HT-29 (cell line): ENCODE results near the gene PCP4. TPM values are rescaled to one million over a fixed set of nuclear protein-coding genes. Genes with fewer than 3 reads are reported as not detected.

ENCODE experiments used
- DNase-seq: peaks from one replicate; pipeline ENCODE4 v3.0.0-alpha.2; 2015; ENCODE audit warnings: low spot score
- total RNA-seq: library from RNA; depleted of rRNA; stranded (reverse); fragments of >200 nt; shearing (Covaris generic); gene quantifications from 2 replicates; pipeline ENCODE4 v1.2.3, GENCODE V29; 2014; rRNA removed

The PCP4 gene
- total RNA-seq, 1 experiment from 2014 or later: not detected

GRCh38 chr21:39972471-39972870 is 105.2 kb downstream of the PCP4 start:
- no peak for DNase-seq

- no peak for DNase-seq
Measured at GRCh38 chr21:39972976-39973770, 105.9 kb downstream of the PCP4 start.

GRCh38 chr21:39976800-39977199 is 109.6 kb downstream of the PCP4 start:
- no peak for DNase-seq

Other genes starting within 250 kb of the PCP4 start
- 0.41 TPM in 1 of 2 replicates, not detected in the other for gene IGSF5, start 122.3 kb upstream of the PCP4 start, total RNA-seq